Measurements from ENCODE around the gene NUP93. TPM values are rescaled to one million over a fixed set of nuclear protein-coding genes. Genes with fewer than 3 reads are reported as not detected.
"Not testable (repeated sequence)": the region's sequence is repeated elsewhere in the genome, so short reads cannot be mapped to it uniquely, and the experiment has no call there.

NUP93 gene
- total RNA-seq, 2 donors from 2014 or later = 38.8 to 73.3 TPM

DNA sequence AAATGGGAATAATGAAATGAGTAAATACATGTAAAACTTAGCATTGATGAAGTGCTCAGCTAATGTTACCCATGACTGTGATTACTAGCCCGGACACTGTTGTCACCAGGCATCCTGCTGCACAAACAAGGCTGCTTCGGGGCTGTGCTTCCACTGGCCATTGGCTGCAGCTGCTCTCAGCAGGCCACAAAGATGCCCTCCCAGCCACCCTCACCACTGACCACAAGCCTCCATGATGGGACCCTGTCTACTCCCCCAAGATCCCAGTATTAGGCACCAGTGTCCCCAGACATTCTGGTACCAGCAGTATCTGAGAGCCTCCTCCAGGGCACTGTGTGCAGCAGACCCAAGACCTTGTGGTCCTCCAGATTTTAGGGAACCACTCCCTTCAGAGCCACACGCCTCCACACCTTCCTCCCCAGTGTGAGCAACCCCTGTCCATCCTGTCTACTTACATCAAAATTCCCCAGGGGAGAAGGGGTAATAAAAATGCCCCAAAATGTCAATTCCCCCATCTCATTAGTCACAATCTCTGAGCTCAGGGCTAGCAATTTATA, 19.7 kb upstream of the NUP93 start:
- TF ChIP-seq POLR2AphosphoS5 (IDR thresholded peaks at IDR 0.05) = no peak
- Histone ChIP-seq H3K4me1 (replicated peaks) (no peaks in the 10 kb centered on the region), H3K9me3 (no peaks in the 10 kb centered on the region), H3K27me3 (replicated peaks; ENCODE audit: insufficient read depth) (no peaks in the 10 kb centered on the region), H3K36me3 (no peaks in the 10 kb centered on the region), H3K27ac (no peak overlapping the region), H3K4me3 (no peak overlapping the region)
- 70% methylated on average over 3 of the region's 3 CpGs for WGBS
- no peak for DNase-seq (ENCODE audit: low spot score)
- intact Hi-C loops (cut with DNase I) = no loop called here

DNA sequence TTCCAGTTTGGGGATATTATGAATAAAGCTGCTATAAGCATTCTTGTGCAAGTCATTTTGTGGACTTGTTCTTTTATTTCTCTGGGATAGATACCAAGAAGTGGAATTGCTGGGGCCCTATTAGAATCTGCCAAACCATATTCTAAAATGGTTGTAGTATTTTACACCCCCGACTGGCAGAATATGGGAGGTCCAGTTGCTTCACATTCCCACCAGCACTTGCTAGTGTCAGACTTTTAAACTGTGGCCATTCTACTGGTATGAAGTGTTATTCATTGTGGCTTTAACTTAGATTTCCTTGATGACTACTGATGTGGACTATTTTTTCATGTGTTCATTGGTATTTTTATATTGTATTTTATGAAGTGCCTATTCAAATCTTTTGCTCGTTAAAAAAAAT, 18.1 kb upstream of the NUP93 start:
- Histone ChIP-seq H3K27me3 (replicated peaks; ENCODE audit: insufficient read depth) (no peaks in the 10 kb centered on the region), H3K4me3 (no peak overlapping the region), H3K36me3 (no peaks in the 10 kb centered on the region), H3K9me3 (no peaks in the 10 kb centered on the region), H3K4me1 (replicated peaks) (no peaks in the 10 kb centered on the region), H3K27ac (no peak overlapping the region)
- WGBS = 93% methylated on average over 2 of the region's 2 CpGs
- intact Hi-C loops (cut with DNase I) = no loop called here
- TF ChIP-seq POLR2A (IDR thresholded peaks at IDR 0.05) (no peak), POLR2AphosphoS5 (IDR thresholded peaks at IDR 0.05) (no peak)
- TF ChIP-seq, protein P1, sequence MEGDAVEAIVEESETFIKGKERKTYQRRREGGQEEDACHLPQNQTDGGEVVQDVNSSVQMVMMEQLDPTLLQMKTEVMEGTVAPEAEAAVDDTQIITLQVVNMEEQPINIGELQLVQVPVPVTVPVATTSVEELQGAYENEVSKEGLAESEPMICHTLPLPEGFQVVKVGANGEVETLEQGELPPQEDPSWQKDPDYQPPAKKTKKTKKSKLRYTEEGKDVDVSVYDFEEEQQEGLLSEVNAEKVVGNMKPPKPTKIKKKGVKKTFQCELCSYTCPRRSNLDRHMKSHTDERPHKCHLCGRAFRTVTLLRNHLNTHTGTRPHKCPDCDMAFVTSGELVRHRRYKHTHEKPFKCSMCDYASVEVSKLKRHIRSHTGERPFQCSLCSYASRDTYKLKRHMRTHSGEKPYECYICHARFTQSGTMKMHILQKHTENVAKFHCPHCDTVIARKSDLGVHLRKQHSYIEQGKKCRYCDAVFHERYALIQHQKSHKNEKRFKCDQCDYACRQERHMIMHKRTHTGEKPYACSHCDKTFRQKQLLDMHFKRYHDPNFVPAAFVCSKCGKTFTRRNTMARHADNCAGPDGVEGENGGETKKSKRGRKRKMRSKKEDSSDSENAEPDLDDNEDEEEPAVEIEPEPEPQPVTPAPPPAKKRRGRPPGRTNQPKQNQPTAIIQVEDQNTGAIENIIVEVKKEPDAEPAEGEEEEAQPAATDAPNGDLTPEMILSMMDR (IDR thresholded peaks at IDR 0.05) = no peak
- DNase-seq (ENCODE audit: low spot score) = no peak

DNA sequence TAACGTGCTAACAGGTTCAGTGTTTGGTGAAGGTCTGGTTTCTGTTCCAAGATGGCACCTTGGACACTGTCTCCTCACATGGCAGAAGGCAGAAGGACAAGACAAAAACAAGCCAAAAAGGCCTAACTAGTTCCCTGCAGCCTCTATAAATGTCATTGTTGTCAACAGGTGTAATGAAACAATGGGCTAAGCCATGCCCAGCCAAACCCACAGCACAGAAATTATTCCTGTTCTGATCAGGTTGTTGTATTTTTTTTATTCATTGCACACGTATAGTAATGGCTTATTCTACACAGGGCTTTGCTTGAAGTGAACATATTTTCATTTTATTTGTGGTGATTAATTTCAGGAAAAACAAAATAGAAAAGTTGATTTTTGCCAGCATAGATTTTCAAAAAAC, 16.1 kb upstream of the NUP93 start:
- no peaks in the 10 kb centered on the region for H3K4me1 ChIP-seq (replicated peaks)
- WGBS = 55% methylated on average over 2 of the region's 2 CpGs
- H3K9me3 ChIP-seq = no peaks in the 10 kb centered on the region
- TF ChIP-seq, protein P1 (IDR thresholded peaks at IDR 0.05) = no peak
- no peak for TF ChIP-seq POLR2AphosphoS5 (IDR thresholded peaks at IDR 0.05)
- H3K4me3 ChIP-seq = no peak overlapping the region
- no peaks in the 10 kb centered on the region for H3K27me3 ChIP-seq (replicated peaks; ENCODE audit: insufficient read depth)
- H3K36me3 ChIP-seq = no peaks in the 10 kb centered on the region
- no peak for DNase-seq (ENCODE audit: low spot score)
- intact Hi-C loops (cut with DNase I) = no loop called here
- H3K27ac ChIP-seq = no peak overlapping the region

DNA sequence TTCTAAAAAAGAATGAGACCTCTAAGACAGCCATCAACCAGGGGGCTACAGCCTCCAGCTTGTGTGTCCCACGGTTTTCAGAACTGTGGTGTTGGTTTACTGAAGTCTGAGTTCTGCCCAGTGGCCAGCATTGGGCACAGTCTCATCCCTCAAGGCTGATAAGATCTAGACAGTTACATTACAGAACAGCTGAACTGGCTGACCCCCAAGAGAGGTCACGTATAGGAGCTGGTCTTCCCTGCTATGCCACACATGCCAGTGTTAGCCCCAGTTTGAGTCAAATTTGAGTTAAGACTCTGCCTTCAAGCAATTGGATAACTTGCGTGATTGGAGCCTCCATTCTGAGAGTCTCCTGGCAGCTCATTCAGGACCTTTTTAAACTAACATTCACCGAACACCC, 14.8 kb upstream of the NUP93 start:
- DNase-seq (ENCODE audit: low spot score) = no peak
- Histone ChIP-seq H3K27ac (no peak overlapping the region), H3K36me3 (no peaks in the 10 kb centered on the region), H3K9me3 (no peaks in the 10 kb centered on the region), H3K27me3 (replicated peaks; ENCODE audit: insufficient read depth) (no peaks in the 10 kb centered on the region), H3K4me1 (replicated peaks) (no peaks in the 10 kb centered on the region), H3K4me3 (no peak overlapping the region)
- TF ChIP-seq POLR2A (IDR thresholded peaks at IDR 0.05) = no peak
- TF ChIP-seq, protein P1 (IDR thresholded peaks at IDR 0.05) = no peak
- TF ChIP-seq POLR2AphosphoS5 (IDR thresholded peaks at IDR 0.05) = no peak
- intact Hi-C loops (cut with DNase I) = no loop called here
- 76% methylated on average over 4 of the region's 4 CpGs for WGBS

DNA sequence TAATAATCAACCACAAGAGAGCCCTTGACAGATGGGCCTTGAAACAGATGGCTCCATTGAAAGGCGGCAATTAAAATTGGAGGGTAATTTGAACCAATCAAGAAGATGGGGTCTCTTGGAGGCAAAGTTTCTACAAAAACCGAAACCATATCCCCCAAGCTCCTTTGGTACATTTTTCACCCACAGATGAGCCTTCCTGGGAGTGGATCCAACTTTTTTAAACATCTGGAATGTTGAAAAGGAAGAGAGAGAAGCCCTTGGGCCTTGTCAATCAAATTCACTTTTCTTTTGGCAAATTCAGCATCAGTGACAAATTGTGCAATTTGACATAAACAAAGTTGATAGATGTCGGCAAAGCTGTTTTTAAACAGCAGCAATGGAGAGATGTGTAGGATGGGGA, 13.2 kb upstream of the NUP93 start:
- Histone ChIP-seq H3K27me3 (replicated peaks; ENCODE audit: insufficient read depth) (no peaks in the 10 kb centered on the region), H3K9me3 (no peaks in the 10 kb centered on the region), H3K4me3 (no peak overlapping the region), H3K4me1 (replicated peaks) (no peaks in the 10 kb centered on the region), H3K36me3 (no peaks in the 10 kb centered on the region), H3K27ac (no peak overlapping the region)
- DNase-seq (ENCODE audit: low spot score) = no peak
- intact Hi-C loops (cut with DNase I) = no loop called here
- 91% methylated on average over 3 of the region's 3 CpGs for WGBS
- TF ChIP-seq, protein P1 (IDR thresholded peaks at IDR 0.05) = no peak
- TF ChIP-seq POLR2AphosphoS5 (IDR thresholded peaks at IDR 0.05) = no peak
- no peak for TF ChIP-seq POLR2A (IDR thresholded peaks at IDR 0.05)

DNA sequence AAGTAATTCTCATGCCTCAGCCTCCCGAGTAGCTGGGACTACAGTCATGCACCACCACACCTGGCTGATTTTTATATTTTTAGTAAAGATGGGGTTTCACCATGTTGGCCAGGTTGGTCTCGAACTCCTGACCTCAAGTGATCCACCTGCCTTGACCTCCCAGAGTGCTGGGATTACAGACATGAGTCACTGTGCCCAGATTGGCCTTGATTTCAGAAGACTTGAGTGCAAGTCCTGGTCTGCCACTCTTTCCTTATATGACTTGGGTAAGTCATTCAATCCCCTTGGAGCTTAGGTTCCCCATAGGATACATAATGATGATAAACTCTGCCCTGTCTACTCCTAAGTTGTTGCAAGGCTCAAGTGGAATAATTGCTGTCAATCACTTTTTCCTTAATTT, 12.4 kb upstream of the NUP93 start:
- H3K36me3 ChIP-seq; intact Hi-C loops (cut with DNase I); H3K4me3 ChIP-seq; H3K27ac ChIP-seq; DNase-seq (ENCODE audit: low spot score); H3K4me1 ChIP-seq (replicated peaks); H3K27me3 ChIP-seq (replicated peaks; ENCODE audit: insufficient read depth); H3K9me3 ChIP-seq: not testable (repeated sequence)
- 86% methylated on average over 2 of the region's 2 CpGs for WGBS

Data from prostate gland (tissue), 2 donors.